ENCODE results near the gene COMMD1.

DNA sequence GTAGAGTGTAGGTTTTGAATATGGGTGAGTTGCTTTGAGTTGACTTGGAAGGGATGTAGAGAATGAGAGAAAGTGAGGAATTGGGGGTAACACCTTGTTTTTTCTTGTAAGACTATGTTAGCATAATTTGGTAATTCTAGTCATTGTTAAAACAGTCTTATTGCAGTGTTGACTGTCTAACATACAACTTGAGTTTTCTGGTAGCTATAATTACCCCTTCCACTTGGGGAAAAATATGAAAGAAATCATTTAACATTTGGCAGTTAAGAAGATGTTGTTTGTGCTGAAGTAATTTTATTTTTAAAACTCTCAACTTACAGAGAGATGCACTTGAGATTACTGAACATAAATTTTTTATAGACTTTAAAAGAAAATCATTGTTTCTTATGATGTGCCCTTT is 108.2 kb downstream of the COMMD1 start:
- TF ChIP-seq, protein P1, sequence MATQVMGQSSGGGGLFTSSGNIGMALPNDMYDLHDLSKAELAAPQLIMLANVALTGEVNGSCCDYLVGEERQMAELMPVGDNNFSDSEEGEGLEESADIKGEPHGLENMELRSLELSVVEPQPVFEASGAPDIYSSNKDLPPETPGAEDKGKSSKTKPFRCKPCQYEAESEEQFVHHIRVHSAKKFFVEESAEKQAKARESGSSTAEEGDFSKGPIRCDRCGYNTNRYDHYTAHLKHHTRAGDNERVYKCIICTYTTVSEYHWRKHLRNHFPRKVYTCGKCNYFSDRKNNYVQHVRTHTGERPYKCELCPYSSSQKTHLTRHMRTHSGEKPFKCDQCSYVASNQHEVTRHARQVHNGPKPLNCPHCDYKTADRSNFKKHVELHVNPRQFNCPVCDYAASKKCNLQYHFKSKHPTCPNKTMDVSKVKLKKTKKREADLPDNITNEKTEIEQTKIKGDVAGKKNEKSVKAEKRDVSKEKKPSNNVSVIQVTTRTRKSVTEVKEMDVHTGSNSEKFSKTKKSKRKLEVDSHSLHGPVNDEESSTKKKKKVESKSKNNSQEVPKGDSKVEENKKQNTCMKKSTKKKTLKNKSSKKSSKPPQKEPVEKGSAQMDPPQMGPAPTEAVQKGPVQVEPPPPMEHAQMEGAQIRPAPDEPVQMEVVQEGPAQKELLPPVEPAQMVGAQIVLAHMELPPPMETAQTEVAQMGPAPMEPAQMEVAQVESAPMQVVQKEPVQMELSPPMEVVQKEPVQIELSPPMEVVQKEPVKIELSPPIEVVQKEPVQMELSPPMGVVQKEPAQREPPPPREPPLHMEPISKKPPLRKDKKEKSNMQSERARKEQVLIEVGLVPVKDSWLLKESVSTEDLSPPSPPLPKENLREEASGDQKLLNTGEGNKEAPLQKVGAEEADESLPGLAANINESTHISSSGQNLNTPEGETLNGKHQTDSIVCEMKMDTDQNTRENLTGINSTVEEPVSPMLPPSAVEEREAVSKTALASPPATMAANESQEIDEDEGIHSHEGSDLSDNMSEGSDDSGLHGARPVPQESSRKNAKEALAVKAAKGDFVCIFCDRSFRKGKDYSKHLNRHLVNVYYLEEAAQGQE (IDR thresholded peaks at IDR 0.05; ENCODE audit: low read depth, low read length) = no peak
- TF ChIP-seq CTCF (IDR thresholded peaks at IDR 0.05) = no peak
- TF ChIP-seq SMC3 (IDR thresholded peaks at IDR 0.05; ENCODE audit: low read depth, low read length) = no peak
- TF ChIP-seq EP300 (IDR thresholded peaks at IDR 0.05; ENCODE audit: borderline replicate concordance in 1 of 2, low read depth in 1 of 2, low read length in 1 of 2) = no peak
- no peak for TF ChIP-seq TAF1 (IDR thresholded peaks at IDR 0.05; ENCODE audit: borderline replicate concordance, low read depth, low read length)
- TF ChIP-seq USF2 (IDR thresholded peaks at IDR 0.05; ENCODE audit: borderline replicate concordance, low read depth, low read length) = no peak
